K562 (cell line): ENCODE results near the gene EPN2. TPM values are rescaled to one million over a fixed set of nuclear protein-coding genes. Genes with fewer than 3 reads are reported as not detected.

Source experiments
- ATAC-seq: fragments of 200-7000 bp; cut with Tn5 transposase; 3 replicates; pipeline ENCODE4 v1.9.1; 2020; ENCODE audit warnings: moderate library complexity
- BruUV-seq: library from RNA; stranded (reverse); fragments of 400-500 nt; replicated peaks from 2 replicates; lab custom pipeline; 2021; lab: Mats Ljungman, UMichigan
- CTCF ChIA-PET: fragments of 300-600 bp; formaldehyde crosslinking; extraction: SDS; loops from one replicate; lab custom pipeline; 2021; ENCODE audit warnings: low intra/inter-chr PET ratio; lab: Yijun Ruan, JAX
- POLR2A ChIA-PET: fragments of 300-600, 350-650 bp; sonication (Branson Sonifier 250); formaldehyde crosslinking; extraction: SDS; loops from one replicate; lab custom pipeline; 2021; ENCODE audit warnings: antibody characterized with exemption, inconsistent platforms; lab: Yijun Ruan, JAX
- DNase-seq, 4 experiments: peaks; one replicate each; pipeline versions ENCODE4 v3.0.0 to v3.0.0-alpha.2; 2011 to 2018; ENCODE audit warnings: low spot score in 3 of 4, mixed read lengths in 3 of 4; ENCODE audit errors: extremely low read depth in 1 of 4
- FAIRE-seq: peaks from 2 replicates; lab custom pipeline; 2011; peaks lifted over from hg19 to GRCh38; lab: Jason Lieb, UNC
- H2AFZ ChIP-seq: 2 replicates; pipeline ENCODE4 v1.6.0; 2011; ENCODE audit warnings: low read depth, low read length, control low read depth, inconsistent platforms
- H3K27ac ChIP-seq: fragments of 200-600 bp; 3 replicates; pipeline ENCODE4 v1.8.0; 2011; ENCODE audit warnings: low read depth, mild to moderate bottlenecking, control low read depth, inconsistent platforms, low read length, moderate library complexity, mixed read lengths; ENCODE audit errors: extremely low read depth
- H3K27me3 ChIP-seq, 2 experiments: fragments of 300-600 bp in 1 of 2; 2 replicates in 1 of 2; 3 replicates in 1 of 2; pipeline versions ENCODE4 v1.6.0 to v1.8.0; 2011; ENCODE audit warnings: inconsistent platforms in 2 of 2, low read length in 2 of 2, mild to moderate bottlenecking in 1 of 2, mixed read lengths in 1 of 2, moderate library complexity in 1 of 2; ENCODE audit not compliant: control insufficient read depth in 2 of 2, insufficient read depth in 2 of 2
- H3K36me3 ChIP-seq: fragments of 300-600 bp; 3 replicates; pipeline ENCODE4 v1.8.0; 2011; ENCODE audit warnings: mild to moderate bottlenecking, low read length, inconsistent platforms; ENCODE audit not compliant: control insufficient read depth, insufficient read depth
- H3K4me1 ChIP-seq, 2 experiments: fragments of 200-600 bp in 1 of 2; replicated peaks in 1 of 2; 2 replicates in 1 of 2; 3 replicates in 1 of 2; pipeline versions ENCODE4 v1.5.1 to v1.8.0; 2011; ENCODE audit warnings: inconsistent platforms in 2 of 2, low read length in 2 of 2, mild to moderate bottlenecking in 1 of 2, mixed read lengths in 1 of 2, moderate library complexity in 1 of 2; ENCODE audit not compliant: control insufficient read depth in 2 of 2, insufficient read depth in 2 of 2
- H3K4me2 ChIP-seq: 2 replicates; pipeline ENCODE4 v1.6.1; 2011; ENCODE audit warnings: low read length, control low read depth, inconsistent platforms, mixed read lengths; ENCODE audit not compliant: insufficient read depth
- H3K4me3 ChIP-seq: fragments of 200-600 bp; sonication (generic), shearing (Covaris generic); 2 replicates; pipeline ENCODE4 v1.5.1; 2016; ENCODE audit warnings: control low read depth, inconsistent platforms
- H3K79me2 ChIP-seq: fragments of 200-600 bp; 3 replicates; pipeline ENCODE4 v1.8.0; 2011; ENCODE audit warnings: low read length, inconsistent platforms; ENCODE audit not compliant: control insufficient read depth, insufficient read depth
- H3K9ac ChIP-seq, 2 experiments: 2 replicates each; pipeline versions ENCODE4 v1.6.0 to v1.6.1; 2011; ENCODE audit warnings: low read depth in 2 of 2, low read length in 2 of 2, control low read depth in 1 of 2, inconsistent platforms in 1 of 2, mild to moderate bottlenecking in 1 of 2, mixed read lengths in 1 of 2; ENCODE audit not compliant: insufficient read depth in 1 of 2
- H3K9me1 ChIP-seq: one replicate; pipeline ENCODE4 v1.6.0; 2011; ENCODE audit warnings: inconsistent platforms, mild to moderate bottlenecking, low read length, moderate library complexity; ENCODE audit not compliant: control insufficient read depth, insufficient read depth
- H3K9me3 ChIP-seq: replicated peaks from 2 replicates; pipeline ENCODE4 v1.5.1; 2011; ENCODE audit warnings: low read depth, low read length, inconsistent platforms; ENCODE audit not compliant: control insufficient read depth, insufficient read depth
- H4K20me1 ChIP-seq: replicated peaks from 2 replicates; pipeline ENCODE4 v1.6.1; 2011; ENCODE audit warnings: low read length, inconsistent platforms, mixed read lengths; ENCODE audit not compliant: control insufficient read depth, insufficient read depth
- BCL6 ChIP-seq: fragments of 250-450 bp; sonication (Bioruptor Pico); IDR thresholded peaks from 2 replicates; pipeline ENCODE4 v1.4.0; 2020
- CTCF ChIP-seq, 3 experiments: IDR thresholded peaks in 2 of 3; conservative IDR thresholded peaks in 1 of 3; 2 replicates each; pipeline ENCODE4 v1.5.1; 2011 to 2012; ENCODE audit warnings: low read length in 3 of 3, mild to moderate bottlenecking in 3 of 3, control low read depth in 2 of 3, improper control_type of control experiment in 1 of 3, inconsistent platforms in 1 of 3, low read depth in 1 of 3, mixed read lengths in 1 of 3, moderate library complexity in 1 of 3; ENCODE audit not compliant: insufficient read depth in 2 of 3
- MBD2 ChIP-seq: sonication (generic); IDR thresholded peaks from 2 replicates; pipeline ENCODE4 v1.6.1; 2016; ENCODE audit warnings: low read depth, borderline replicate concordance
- MGA ChIP-seq: fragments of 450-650 bp; IDR thresholded peaks from 2 replicates; pipeline ENCODE4 v1.6.1; 2016; ENCODE audit warnings: mild to moderate bottlenecking, moderate library complexity
- ZNF280A ChIP-seq: fragments of 450-650 bp; IDR thresholded peaks from 2 replicates; pipeline ENCODE4 v1.6.1; 2018; ENCODE audit warnings: mild to moderate bottlenecking, low read depth; ENCODE audit not compliant: partially characterized antibody
- WGBS: fragments of 100-300 bp; shearing (Covaris generic); methylation state at CpG from one replicate; pipeline ENCODE4 v1.1.6; 2016; ENCODE audit warnings: low coverage, mixed read lengths; ENCODE audit not compliant: insufficient coverage; ENCODE audit errors: missing lambda C conversion rate; 5-methylcytosine and 5-hydroxymethylcytosine counted together
- in situ Hi-C: fragments of 300-500 bp; cut with MboI; formaldehyde crosslinking; loops from 4 replicates; pipeline ENCODE4 v1.15.0; 2018; ENCODE audit warnings: inconsistent platforms, mixed read lengths
- intact Hi-C: fragments of 100-400 bp; cut with micrococcal nuclease; formaldehyde crosslinking; loops from 2 replicates; pipeline ENCODE4 v1.14.2; 2022
- polyA plus RNA-seq, 8 experiments: library from polyadenylated mRNA; depleted of rRNA in 4 of 8; stranded (reverse) in 5 of 8; unstranded in 3 of 8; fragments of >200 nt; fragmentation: Nextera tagmentation in 2 of 8; fragmentation: Illumina TruSeq in 1 of 8; extraction: Ambion mirVana in 2 of 8; extraction: Trizol in 1 of 8; gene quantifications; 2 replicates each; pipeline versions ENCODE4 v1.2.1 to v1.2.3, GENCODE V29; 2011 to 2014; ENCODE audit warnings: inconsistent platforms in 1 of 8, missing spikeins in 1 of 8
- total RNA-seq, 7 experiments: library from RNA; depleted of rRNA in 6 of 7; stranded (reverse); fragments of >200 nt in 6 of 7; fragmentation: Illumina TruSeq in 2 of 7; extraction: Trizol in 2 of 7; gene quantifications; 2 replicates each; pipeline versions ENCODE4 v1.2.1 to v1.2.3, GENCODE V29; 2011 to 2021; ENCODE audit warnings: low replicate concordance in 1 of 7

The EPN2 gene
- total and polyA plus RNA-seq, 9 of the 15 experiments (the other 6 are each of a cell fraction or from before 2014, with no cell fraction given) = 1.0 to 12.9 (median 8.9) TPM

- H3K79me2 ChIP-seq = no peaks in the 10 kb centered on the region
- H3K9ac ChIP-seq = peak overlapping the region in 1 of 2 experiments; percentile 50; a peak in 1 of 4 replicates
- H2AFZ ChIP-seq = no peak overlapping the region
- H3K4me3 ChIP-seq = no peak overlapping the region
- H3K4me1 ChIP-seq = peaks cover 0 to 10% of the 10 kb centered on the region in 2 experiments; a peak in 2 of 5 replicates
- ChIA-PET POLR2A (interaction anchor here (0.6 kb wide), 2 partner anchors 9 to 15 kb away, joined by 3 to 4 read pairs; no protein-coding TSS in a partner anchor), CTCF (no interaction called here)
- no peaks in the 10 kb centered on the region; the same call in 1 of the 2 replicates for H4K20me1 ChIP-seq
- no peak overlapping the region for H3K27ac ChIP-seq
- intact Hi-C loops (no loop called here), in situ Hi-C loops (no loop called here)
- peak in 1 of 4 experiments; percentile 26 for DNase-seq
- no peaks in the 10 kb centered on the region for H3K9me3 ChIP-seq
- no peak overlapping the region for H3K4me2 ChIP-seq
- no TSS peak for BruUV-seq
- peak; percentile 81 for ATAC-seq
- no peaks in the 10 kb centered on the region for H3K27me3 ChIP-seq
- no peaks in the 10 kb centered on the region for H3K9me1 ChIP-seq
- WGBS = 33% methylated on average over 16 of the region's 21 CpGs
- H3K36me3 ChIP-seq = no peaks in the 10 kb centered on the region
- FAIRE-seq = no peak
- no peak for TF ChIP-seq BCL6 (CRISPR knock-in tag)
- TF ChIP-seq CTCF (IDR thresholded peaks at IDR 0.05 in 2 of 3, conservative IDR thresholded peaks at IDR 0.05 in 1 of 3; ENCODE audit: insufficient read depth in 2 of 3, low read depth in 1 of 3, low read length in 3 of 3) = peak; percentile 20 to 47 (median 31); a peak in 4 of 6 replicates
- no peak for TF ChIP-seq ZNF280A
- TF ChIP-seq MBD2 = no peak
- TF ChIP-seq MGA = peak; percentile 49; the same call in 1 of the 2 replicates
Measured at GRCh38 chr17:19336938-19337711, 100.0 kb downstream of the EPN2 start.
